Stomach smooth muscle (tissue), 2 donors: ENCODE results near the gene LRRC74B.

Source experiments
- H3K27ac ChIP-seq: one replicate; pipeline ENCODE4 v1.7.0; 2013; ENCODE audit warnings: mild to moderate bottlenecking, low read length, inconsistent platforms
- H3K27me3 ChIP-seq, 2 donors: one replicate each; pipeline ENCODE4 v1.7.0; 2013; ENCODE audit warnings: low read length in 2 of 2; ENCODE audit not compliant: insufficient read depth in 2 of 2, control insufficient read depth in 1 of 2
- H3K36me3 ChIP-seq, 2 donors: one replicate each; pipeline ENCODE4 v1.7.0; 2013; ENCODE audit warnings: low read length in 2 of 2; ENCODE audit not compliant: control insufficient read depth in 2 of 2, insufficient read depth in 2 of 2
- H3K4me1 ChIP-seq: one replicate; pipeline ENCODE4 v1.7.0; 2013; ENCODE audit warnings: low read length; ENCODE audit not compliant: control insufficient read depth, insufficient read depth
- H3K4me3 ChIP-seq, 2 donors: one replicate each; pipeline ENCODE4 v1.7.0; 2013; ENCODE audit warnings: low read length in 2 of 2
- H3K9ac ChIP-seq, 2 donors: one replicate each; pipeline ENCODE4 v1.7.0; 2013; ENCODE audit warnings: low read length in 2 of 2, mild to moderate bottlenecking in 1 of 2
- H3K9me3 ChIP-seq, 2 donors: one replicate each; pipeline ENCODE4 v1.7.0; 2013; ENCODE audit warnings: low read length in 2 of 2; ENCODE audit not compliant: control insufficient read depth in 2 of 2
- donor health status: healthy.
- donor health status: Pancreatic carcinoma.

The LRRC74B gene

GRCh38 chr22:21045585-21046294 is at the start of gene LRRC74B:
LRRC74B (plus strand) TSS chr22:21045946; CDS start chr22:21045987, 41 bp downstream.
- H3K4me3 ChIP-seq: peak within 1 kb of the TSS; percentile 80 to 84
- H3K9ac ChIP-seq: peak within 1 kb of the TSS; percentile 29 to 35
- H3K36me3 ChIP-seq: no peaks in the 10 kb centered on the region
- no peaks in the 10 kb centered on the region for H3K9me3 ChIP-seq
- peaks cover 17% of the 10 kb centered on the region for H3K4me1 ChIP-seq
- H3K27ac ChIP-seq: no peak within 1 kb of the TSS
- H3K27me3 ChIP-seq: no peaks in the 10 kb centered on the region

GRCh38 chr22:20996031-20996410 is 49.7 kb upstream of the LRRC74B start:
- Histone ChIP-seq H3K27ac (no peak overlapping the region), H3K9ac (no peak overlapping the region), H3K9me3 (no peaks in the 10 kb centered on the region), H3K4me1 (peaks cover 19% of the 10 kb centered on the region), H3K27me3 (no peaks in the 10 kb centered on the region), H3K36me3 (peaks cover 18 to 42% of the 10 kb centered on the region in 2 donors), H3K4me3 (no peak overlapping the region)

GRCh38 chr22:20996598-20997535 is 48.9 kb upstream of the LRRC74B start:
- Histone ChIP-seq H3K4me3 (no peak overlapping the region), H3K27ac (no peak overlapping the region), H3K36me3 (peaks cover 13 to 37% of the 10 kb centered on the region in 2 donors), H3K4me1 (peaks cover 25% of the 10 kb centered on the region), H3K9ac (no peak overlapping the region), H3K9me3 (no peaks in the 10 kb centered on the region), H3K27me3 (no peaks in the 10 kb centered on the region)

GRCh38 chr22:20997536-20998257 is 48.0 kb upstream of the LRRC74B start:
- H3K27me3 ChIP-seq: no peaks in the 10 kb centered on the region
- H3K36me3 ChIP-seq: peaks cover 10 to 29% of the 10 kb centered on the region in 2 donors
- no peak overlapping the region for H3K9ac ChIP-seq
- H3K4me3 ChIP-seq: no peak overlapping the region
- no peaks in the 10 kb centered on the region for H3K9me3 ChIP-seq
- peaks cover 25% of the 10 kb centered on the region for H3K4me1 ChIP-seq
- no peak overlapping the region for H3K27ac ChIP-seq

- H3K4me3 ChIP-seq: no peak overlapping the region
- no peaks in the 10 kb centered on the region for H3K9me3 ChIP-seq
- peaks cover 10 to 23% of the 10 kb centered on the region in 2 donors for H3K36me3 ChIP-seq
- no peaks in the 10 kb centered on the region for H3K27me3 ChIP-seq
- no peak overlapping the region for H3K9ac ChIP-seq
- H3K27ac ChIP-seq: no peak overlapping the region
- peaks cover 34% of the 10 kb centered on the region for H3K4me1 ChIP-seq
Observed at GRCh38 chr22:20998411-20999336, 47.1 kb upstream of the LRRC74B start.

- Histone ChIP-seq H3K4me3 (peak overlapping the region in 1 of 2 donors; percentile 90), H3K36me3 (peaks cover 10 to 21% of the 10 kb centered on the region in 2 donors), H3K27ac (peak overlapping the region; percentile 96)
Observed at GRCh38 chr22:20999350-21000206, 46.2 kb upstream of the LRRC74B start.

GRCh38 chr22:21000207-21000986 is 45.3 kb upstream of the LRRC74B start:
- H3K9me3 ChIP-seq: no peaks in the 10 kb centered on the region
- no peaks in the 10 kb centered on the region for H3K27me3 ChIP-seq
- peak overlapping the region; percentile 65 to 90 for H3K4me3 ChIP-seq
- H3K27ac ChIP-seq: peak overlapping the region; percentile 96
- peaks cover 6 to 16% of the 10 kb centered on the region in 2 donors for H3K36me3 ChIP-seq
- peak overlapping the region; percentile 85 to 95 for H3K9ac ChIP-seq
- peaks cover 36% of the 10 kb centered on the region for H3K4me1 ChIP-seq

More at GRCh38 chr22:20999350-21000206, 46.2 kb upstream of the LRRC74B start:
- Histone ChIP-seq H3K9me3 (no peaks in the 10 kb centered on the region), H3K9ac (peak overlapping the region in 1 of 2 donors; percentile 85), H3K4me1 (peaks cover 36% of the 10 kb centered on the region), H3K27me3 (no peaks in the 10 kb centered on the region)

- Histone ChIP-seq H3K27ac (peak overlapping the region; percentile 96), H3K27me3 (no peaks in the 10 kb centered on the region), H3K9me3 (no peaks in the 10 kb centered on the region), H3K4me3 (peak overlapping the region; percentile 65 to 90), H3K4me1 (peaks cover 36% of the 10 kb centered on the region), H3K36me3 (peaks cover 6 to 16% of the 10 kb centered on the region in 2 donors), H3K9ac (peak overlapping the region; percentile 85 to 95)
Observed at GRCh38 chr22:21000987-21001600, 44.7 kb upstream of the LRRC74B start.
